ENCODE measurements around the gene MCTP1.

Gene MCTP1

DNA sequence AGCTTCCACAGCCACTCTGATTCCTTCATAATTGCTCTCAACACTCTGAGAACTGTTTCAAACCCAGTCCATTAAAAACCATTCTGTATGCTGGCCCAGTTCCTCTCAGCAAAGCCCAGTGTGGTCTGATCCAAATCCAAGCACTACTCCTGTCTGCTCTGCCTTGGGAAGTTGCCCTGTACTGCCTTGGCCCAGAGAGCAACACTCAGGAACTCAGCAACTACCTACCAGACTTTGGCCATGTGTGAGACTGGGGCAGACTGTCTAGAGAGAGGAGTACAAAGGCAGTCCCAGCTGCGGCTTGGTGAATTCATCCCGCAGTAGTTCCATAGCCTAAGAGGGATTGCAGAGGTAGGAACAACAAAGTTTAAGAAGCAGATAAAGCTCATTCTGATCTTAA lies 214.4 kb downstream of the MCTP1 start:
- no peak for DNase-seq

DNA sequence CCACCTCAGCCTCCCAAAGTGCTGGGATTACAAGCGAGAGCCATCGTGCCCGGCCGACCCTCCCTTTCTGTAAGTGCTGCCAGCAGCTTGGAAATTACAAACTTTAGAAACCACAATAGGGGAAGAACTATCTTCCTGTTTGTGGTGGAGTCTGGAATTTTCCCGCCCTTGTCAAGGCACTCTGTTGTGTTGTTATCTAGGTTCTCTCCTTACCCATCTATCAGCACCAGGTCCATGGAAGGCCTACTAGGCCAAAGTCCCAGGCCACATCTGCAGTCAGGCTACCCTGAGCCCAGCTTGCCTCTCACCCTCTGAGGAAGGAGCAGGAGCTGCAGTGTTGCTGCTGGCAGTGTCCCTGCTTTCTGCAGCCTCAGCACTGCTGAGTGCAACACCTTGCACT lies 214.9 kb downstream of the MCTP1 start:
- no peak for DNase-seq

DNA sequence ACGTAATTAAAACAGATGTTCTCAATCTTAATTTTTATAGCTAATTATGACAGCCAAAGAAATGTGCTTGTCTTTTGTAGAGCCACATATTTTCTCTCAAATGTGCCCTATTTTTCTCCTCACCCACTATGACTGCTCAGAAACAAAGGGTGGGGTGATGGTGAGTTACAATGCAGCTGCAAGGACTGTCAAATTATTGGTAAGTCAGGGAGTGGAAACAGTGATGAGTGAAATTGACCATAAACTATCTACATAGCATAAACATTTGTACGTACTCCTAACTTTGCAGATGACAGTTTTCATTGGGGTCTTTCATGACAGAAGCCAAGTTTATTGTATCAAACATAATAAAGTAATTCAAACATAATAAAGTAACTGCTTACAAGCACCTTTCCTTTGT lies 215.9 kb downstream of the MCTP1 start:
- DNase-seq, result no peak

DNA sequence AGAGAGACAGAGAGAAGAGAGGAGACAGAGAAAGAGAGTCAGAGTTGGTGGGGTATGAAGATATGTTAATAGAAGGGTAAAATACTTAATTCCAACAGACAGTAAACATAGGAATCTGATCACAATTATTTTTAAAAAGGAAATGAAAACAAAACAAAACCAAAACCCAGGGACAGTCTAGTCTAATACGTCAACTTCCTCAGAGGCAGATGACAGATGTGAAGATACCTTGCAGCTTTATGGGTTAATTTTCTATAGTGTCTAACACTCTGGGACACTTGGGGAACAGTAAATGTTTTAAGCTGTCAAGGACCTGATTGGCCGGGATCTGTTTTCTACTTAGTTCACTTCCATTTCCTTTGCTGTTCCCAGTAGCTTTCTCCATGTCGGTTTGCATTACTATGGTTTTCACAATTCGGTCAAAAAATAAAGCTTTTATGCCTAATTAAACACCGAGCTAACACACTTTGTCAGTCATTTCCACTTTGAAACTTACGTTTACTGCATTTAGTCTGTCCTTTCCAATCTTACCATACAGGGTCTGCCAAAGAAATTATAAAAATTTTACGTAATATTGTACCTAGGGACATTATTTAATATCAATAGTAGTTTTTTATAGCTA lies 216.5 kb downstream of the MCTP1 start:
- no peak for DNase-seq

DNA sequence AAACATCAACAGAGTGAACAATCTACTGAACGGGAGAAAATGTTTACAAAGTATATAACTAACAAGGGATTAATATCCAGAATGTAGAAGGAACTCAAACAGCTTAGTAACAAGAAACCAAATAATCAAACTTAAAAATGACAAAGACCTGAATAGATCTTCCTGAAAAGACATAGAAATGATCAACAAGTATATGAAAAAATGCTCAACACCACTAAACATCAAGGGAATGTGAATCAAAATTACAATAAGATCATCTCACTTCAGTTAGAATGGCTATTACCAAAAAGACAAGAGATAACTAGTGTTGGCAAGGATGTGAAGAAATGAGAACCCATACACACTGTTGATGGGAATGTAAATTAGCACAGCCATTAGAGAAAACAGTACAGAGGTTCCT lies 218.8 kb downstream of the MCTP1 start:
- DNase-seq, result no peak

DNA sequence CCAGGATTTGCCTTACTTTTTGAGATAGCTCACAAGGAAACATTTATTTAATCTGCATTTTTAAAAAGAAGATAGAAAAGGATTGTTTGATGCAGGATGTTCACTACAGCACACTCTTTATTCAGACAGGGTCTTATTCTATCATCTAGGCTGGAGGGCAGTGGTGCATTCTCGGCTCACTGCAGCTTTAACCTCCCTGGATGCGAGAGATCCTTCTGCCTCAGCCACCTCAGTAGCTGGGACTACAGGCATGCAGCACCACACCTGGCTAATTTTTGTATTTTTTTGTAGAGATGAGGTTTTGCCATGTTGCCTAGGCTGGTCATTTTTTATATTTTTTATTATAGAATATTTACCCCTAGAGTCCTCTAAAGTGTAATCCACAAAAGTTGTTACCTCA lies 221.4 kb downstream of the MCTP1 start:
- DNase-seq, result no peak

DNA sequence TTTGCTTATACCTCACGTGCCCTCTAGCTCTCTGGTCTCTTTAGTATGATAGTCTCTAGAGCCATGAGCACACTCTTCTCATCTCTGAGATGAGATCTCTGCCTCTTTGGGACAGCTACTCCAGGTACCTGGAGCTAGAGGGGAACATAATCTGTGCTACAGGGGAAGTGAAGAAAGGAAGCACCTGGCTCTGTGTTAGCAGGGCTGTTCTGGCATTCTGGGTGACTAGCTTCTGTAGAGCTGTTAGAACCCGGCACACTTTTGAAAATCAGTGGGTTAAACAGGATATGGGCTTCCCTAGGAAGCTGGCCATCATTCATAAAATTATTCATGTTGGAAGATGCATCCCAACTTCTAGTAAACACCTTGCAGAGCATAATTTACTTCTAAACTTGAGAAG lies 224.8 kb downstream of the MCTP1 start:
- no peak for DNase-seq

DNA sequence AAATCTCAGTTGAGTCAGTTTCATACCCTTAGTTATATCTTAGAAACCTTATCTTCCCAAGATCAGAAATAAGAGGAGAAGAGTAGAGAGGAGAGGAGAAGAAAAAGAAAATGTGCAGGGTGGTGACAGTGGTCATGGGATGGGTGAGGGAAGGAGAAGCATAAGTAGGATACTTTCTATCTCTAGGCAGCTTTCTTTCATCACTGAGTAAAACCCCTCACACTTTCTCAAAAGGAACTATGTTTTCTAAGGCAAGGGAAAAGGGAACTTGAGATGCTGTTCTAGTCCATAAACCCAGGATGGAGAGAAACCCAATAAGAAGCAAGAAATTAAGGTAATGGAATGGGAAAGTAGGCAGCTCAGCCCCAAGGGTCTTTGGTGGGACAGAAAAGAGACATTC lies 225.3 kb downstream of the MCTP1 start:
- DNase-seq, result no peak

DNA sequence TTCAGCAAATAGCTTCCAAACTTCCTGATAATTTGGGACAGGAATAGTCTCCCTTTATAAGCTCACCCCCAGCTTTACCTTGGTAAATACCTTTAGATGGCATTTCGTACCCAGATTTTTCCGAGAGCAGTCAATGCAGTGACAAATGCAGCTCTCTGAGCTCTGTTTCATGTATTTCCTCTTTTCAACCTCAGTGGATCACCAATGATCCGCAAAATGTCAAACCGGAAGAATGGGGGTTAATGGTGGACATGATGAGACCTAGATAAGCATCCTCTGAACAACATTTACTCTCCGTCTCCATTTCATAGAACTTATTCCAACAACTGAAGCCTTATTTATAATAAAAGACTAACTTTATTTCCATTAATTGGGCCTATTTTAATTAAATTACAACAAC lies 227.3 kb downstream of the MCTP1 start:
- no peak for DNase-seq

DNA sequence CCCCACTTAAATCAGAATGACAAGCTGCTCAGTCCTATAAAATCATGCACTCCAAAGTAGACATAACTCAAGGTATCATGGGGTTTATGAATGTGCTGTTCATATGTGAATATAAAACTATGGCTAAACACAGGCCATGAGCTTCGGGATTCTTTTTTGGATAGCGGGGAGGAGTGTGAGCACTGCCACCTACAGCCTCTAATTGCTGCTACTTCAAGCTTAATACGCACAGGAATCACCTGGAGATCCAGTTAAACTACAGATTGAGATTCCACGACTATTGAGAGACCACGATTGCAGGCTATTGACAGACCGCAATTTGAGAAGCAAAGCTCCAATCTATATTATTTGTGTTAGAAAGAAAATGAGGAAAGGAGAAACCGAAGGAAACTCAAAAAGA lies 231.6 kb downstream of the MCTP1 start:
- DNase-seq, result no peak

DNA sequence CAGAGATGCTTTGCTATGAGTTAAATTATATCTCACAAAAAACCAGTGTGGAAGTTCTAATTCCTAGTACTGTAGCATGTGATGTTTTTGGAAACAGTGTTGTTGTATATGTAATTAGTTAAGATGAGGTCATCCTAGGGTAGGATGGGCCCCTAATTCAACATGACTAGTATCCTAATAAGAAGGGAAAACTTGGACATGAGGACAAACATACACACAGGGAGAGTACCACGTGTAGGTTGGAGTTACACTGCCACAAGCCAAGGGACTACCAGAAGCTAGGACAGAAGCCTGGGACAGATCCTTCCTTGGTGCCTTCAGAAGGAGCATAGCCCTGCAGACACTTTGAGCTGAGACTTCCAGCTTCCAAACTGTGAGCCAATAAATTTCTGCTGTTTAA lies 234.2 kb downstream of the MCTP1 start:
- no peak for DNase-seq

DNA sequence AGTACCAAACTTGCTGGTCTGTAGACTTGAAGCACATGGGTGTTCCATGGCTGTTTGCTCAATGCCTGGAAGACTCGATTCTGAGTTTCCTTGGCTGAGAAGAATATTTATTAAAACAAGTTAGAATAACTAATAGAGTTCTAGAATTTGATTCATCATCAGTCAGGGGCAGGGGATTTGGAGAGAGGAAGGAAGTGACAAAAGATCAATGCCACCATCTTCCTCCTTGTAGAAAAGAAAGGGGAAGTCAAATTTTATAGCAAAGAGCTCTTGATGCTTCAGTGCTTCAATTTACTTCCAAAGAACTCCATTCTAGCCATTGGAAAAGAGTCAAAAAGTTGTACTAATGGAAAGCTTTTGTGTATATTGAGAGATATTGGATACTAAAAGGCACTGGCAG lies 236.3 kb downstream of the MCTP1 start:
- DNase-seq, result no peak

DNA sequence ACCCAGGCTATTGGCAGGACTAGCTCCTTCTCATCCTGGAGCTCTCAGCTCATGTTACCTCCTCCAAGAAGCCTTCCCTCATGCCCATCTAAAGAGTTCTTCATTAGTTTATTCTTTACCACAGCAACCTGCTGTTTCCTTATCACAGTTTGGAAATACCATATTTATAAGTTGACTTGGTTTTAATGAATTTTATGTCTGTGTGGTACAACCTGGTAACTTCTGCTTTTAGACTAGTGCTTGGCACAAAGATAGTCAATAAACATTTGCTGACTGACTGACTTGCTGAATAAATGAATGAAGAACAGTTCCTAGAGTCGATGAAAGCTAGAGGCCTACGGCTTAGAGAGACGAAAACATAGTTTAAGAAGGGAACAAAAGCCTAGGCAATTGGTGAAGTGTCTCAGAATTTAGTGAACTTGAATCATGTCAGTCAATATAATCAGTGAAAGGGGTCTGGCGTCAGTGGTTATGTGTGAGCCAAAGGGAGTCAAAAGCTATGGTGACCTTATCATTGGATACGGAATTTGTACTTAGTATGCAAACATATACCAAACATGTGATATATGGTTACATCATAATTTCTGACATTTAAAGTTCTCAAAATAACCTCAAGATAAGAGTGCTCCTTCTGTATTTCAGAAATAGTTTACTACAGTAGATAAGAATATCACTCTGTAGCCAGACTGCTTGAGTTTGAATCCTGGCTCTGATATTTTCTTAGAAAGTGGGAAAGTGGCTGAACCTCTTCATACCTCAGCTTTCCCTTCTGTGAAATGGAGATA lies 239.5 kb downstream of the MCTP1 start:
- no peak for DNase-seq

DNA sequence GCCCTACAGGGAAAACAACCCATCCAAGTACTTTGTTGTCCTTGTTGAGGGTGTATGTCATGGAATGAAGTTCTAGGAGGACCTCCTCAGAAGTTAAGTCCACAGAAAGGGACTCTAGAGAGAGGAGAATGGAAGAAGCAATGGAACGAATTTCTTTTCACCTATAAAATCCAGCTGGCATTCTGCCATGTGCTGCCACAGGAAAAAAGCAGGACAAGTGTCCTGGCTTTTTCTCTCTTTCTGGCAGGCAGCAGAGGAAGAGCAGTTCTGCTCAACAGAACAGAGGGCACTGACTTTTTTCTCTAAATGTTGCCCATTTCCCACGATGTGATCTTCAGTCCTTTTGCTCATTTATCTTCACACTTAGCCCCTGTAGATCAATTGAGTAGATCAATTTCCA lies 240.8 kb downstream of the MCTP1 start:
- DNase-seq, result no peak

DNA sequence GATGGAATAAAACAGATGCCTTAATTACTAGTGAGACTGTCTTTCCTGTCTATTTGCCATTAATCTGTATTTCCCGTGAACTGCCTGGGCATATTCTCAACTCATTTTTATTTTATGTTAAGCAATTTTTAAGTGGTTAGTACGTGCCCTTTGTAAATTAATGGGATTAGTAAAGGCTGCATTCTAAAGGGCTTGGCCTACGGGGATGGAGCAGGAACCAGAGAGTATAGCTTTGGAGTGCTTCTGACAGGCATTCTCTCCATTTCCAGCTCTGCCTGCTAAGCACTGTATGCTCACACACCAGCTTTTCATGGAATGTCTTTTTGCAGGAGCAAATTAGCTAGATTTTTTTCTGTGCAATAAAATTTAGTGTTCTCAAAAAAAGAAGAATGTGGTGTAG lies 241.2 kb downstream of the MCTP1 start:
- no peak for DNase-seq

DNA sequence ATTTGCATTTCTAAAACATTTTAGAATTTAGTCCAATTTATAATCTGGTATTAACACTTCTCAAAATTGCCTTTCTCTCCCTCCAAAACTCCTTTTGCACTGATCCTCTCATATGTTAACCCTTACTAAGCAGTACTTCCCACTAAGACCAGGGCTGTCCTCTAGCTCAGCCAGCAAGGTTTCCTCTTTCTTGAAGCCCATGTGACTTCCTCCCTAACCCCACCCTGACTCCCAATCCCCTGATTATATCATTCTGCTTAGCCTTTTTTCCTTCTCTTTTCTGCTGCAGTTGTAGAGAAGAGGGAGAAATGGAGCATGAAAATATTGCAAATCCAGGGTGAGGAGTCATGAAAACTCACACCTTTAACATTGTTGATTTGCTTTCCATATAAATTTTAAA lies 241.7 kb downstream of the MCTP1 start:
- no peak for DNase-seq

DNA sequence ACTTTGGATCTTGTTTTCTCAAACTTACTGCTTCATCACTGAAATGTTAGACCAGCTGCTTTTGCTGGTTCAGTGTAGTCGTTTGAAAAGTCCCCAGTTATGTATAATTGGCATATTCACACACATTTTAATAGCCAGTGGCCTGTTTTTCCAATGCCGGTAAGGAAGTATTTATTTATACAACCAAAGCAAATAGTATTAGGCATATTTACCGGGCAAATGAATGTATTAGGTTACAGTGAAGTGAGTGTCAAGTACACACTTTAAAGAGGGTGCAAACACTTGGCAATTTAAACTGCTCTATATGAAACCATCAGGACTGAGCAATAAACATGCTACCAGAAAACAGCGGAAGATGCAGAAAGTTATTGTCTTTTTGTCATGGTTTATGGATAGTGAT lies 242.9 kb downstream of the MCTP1 start:
- DNase-seq, result no peak

DNA sequence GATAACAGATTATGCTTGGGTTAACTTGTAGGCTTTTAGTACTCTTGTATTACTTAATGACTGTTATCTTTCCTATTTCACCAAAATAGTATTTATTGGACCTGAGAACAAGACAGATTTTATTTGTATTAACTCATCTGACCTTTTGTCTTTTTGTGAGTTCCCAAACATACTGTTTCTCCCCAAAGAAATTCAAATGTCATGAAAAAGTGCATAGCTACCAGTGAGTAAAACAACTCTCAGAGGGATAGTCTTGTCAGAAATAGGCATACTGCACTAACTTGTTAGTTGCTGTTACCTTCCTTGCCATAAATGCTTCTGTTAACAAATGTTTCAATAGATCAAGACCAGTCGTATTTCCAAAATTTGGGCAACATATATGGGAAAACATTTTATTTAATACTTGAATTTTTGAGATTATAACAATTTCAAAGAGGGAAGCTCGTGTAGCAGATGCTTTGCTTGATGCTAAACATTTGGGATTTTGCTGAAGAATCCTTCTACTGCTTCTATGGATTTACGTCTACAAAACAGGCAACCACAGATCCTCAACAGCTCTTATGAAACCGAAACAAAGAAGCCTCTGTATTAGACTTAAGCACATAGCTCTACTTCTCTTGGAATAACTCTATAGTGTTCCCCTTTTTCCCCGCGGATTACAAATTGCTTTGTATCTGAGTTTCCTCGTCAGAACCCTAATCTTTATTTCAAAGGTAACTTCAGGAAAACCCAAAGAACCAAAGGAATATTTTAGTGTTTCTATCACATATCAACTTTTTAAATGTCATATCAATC lies 248.8 kb downstream of the MCTP1 start:
- DNase-seq, result no peak

DNA sequence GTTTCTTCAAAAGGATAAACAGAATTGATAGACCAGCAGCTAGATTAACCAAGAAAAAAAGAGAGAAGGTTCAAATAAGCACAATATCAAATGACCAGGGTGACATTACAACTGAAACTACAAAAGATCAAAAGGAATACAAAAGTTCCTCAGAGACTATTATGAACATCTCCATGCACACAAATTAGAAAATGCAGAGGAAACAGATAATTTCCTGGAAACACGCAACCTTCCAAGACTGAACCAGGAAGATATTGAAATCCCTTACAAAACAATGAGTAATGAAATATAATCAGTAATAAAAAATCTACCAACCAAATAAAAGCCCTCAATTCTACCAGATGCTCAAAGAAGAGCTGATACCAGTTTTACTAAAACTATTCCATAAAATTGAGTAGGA lies 252.1 kb downstream of the MCTP1 start:
- DNase-seq, result no peak

DNA sequence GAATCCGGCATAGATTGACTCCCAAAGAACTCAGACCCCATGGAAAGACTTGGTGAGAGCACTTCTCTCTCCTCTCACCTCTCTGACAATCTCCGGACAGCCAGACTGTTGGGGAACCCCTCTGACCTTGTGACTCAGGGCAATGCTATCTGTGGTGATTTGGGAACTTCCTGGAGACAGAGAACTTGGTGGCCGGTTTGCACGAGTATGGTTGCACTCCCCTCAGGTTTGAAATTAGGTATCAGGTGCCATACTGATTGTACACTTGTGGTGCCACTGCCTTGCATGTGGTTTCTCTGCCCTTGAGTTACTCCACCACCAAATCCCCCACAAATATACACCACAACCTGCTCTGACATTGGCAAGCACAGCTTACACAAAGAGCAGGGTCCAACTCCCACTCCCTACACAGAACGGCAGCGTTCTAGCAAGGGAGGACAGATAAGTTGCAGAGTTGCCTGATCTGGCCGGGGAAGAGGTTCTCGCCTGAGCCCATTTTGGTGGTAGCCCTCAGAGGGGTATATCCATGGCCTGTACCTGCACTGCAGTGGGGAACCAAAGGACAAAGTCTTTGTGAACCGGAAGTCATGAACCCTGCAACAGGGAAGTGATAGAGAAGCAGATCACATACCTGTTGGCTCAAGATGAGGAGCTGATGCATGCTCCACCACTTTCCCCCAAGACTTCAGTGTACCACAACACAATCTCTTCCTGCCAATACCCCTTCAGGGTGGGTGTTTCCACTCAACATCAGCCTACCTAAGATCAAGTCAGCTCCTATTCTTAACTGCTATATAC lies 255.1 kb downstream of the MCTP1 start:
- no peak for DNase-seq

DNA sequence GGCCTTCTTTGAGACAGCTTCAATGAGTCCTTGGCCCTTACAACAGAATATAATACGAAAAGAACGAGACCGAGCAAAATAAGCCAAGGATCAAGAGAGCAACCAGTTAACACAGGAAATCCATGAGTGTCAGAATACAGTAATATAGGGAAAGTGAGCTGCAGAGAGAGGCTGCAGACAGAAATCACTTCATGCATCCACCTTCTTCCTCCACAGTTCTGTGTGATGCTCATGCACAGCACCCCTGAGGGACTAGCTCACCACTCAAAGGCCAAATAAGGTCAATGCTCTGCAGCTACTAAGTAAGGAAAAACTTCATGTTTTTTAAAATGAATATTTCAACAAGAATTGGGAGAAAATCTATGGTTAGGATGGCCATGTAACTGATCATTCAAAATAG lies 257.1 kb downstream of the MCTP1 start:
- no peak for DNase-seq

DNA sequence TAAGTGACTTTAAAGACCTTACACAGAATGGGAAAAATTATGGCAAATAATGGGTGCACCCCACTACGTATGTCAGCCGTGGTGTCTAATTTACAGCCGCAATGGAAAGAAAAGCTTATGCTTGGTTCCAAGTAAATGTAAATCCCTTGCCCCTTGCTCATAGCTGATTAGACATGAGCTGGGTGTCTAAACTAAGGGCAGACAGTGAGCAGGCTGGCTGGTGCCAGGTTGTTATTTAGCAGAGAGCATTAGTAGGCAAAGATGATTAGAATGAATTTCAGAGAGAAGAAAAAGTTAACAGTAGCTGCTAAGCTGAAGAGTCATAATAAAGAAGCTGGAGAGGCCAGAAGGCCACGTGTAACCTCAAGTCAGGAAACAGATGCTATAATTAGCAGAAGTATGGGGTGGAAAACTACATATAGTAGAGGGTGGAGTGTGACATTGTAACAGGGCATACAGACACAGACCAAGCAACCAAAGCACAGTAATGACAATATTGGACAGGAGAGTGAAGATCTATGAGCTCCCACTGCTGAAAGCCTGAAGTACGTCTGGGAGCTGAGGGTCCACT lies 257.7 kb downstream of the MCTP1 start:
- DNase-seq, result no peak

DNA sequence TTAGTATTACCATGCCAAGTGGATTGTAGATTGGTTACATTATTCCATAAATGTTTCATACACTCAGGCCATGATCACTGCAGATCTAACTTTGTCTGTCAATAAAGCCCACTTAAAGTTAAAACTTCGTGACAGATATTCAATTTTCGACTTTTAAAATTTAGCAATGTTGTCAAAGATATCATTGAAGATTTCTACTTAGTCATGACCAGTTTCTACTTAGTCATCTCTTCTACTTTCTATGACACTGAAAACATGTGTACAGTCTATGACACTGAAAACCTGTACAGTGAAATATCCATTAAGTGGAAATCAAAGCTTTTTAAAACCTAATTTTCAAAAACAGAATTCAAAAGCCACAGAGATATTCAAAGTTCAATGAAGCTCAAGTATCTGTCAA lies 258.2 kb downstream of the MCTP1 start:
- no peak for DNase-seq
